Activated B cell treated with CpG ODN at 0.5 μM for 24 hours (primary cell): ENCODE data around the gene RAP1GAP2. TPM values are rescaled to one million over a fixed set of nuclear protein-coding genes. Genes with fewer than 3 reads are reported as not detected.
A peak's percentile ranks its signal among the peaks of the same experiment; 100 is the strongest.
"Not testable (repeated sequence)": the region's sequence is repeated elsewhere in the genome, so short reads cannot be mapped to it uniquely, and the experiment has no call there.

Experiments used
- ATAC-seq: fragments of 200-7000 bp; cut with Tn5 transposase; one replicate; pipeline ENCODE4 v1.10.0; 2021; ENCODE audit warnings: low read depth, mild to moderate bottlenecking, moderate library complexity
- CTCF ChIA-PET: fragments of 350-600 bp; sonication (Branson Sonifier 250); formaldehyde crosslinking; loops from one replicate; lab custom pipeline; 2021; ENCODE audit warnings: antibody characterized with exemption; lab: Charles Lee
- POLR2A ChIA-PET: fragments of 350-600 bp; sonication (Branson Sonifier 250); formaldehyde crosslinking; loops from one replicate; lab custom pipeline; 2021; ENCODE audit warnings: antibody characterized with exemption; lab: Charles Lee
- DNase-seq: peaks from one replicate; pipeline ENCODE4 v3.0.0; 2022
- H3K27ac Mint-ChIP-seq: one replicate; pipeline ENCODE4 v1.8.0; 2020; ENCODE audit warnings: mixed read lengths
- H3K27me3 Mint-ChIP-seq: one replicate; pipeline ENCODE4 v1.8.0; 2021; ENCODE audit warnings: mixed read lengths
- H3K36me3 Mint-ChIP-seq: one replicate; pipeline ENCODE4 v1.8.0; 2021; ENCODE audit warnings: low read depth, mixed read lengths
- H3K4me1 Mint-ChIP-seq: one replicate; pipeline ENCODE4 v1.8.0; 2021; ENCODE audit warnings: mixed read lengths
- H3K4me3 Mint-ChIP-seq: one replicate; pipeline ENCODE4 v1.8.0; 2020; ENCODE audit warnings: mild to moderate bottlenecking, mixed read lengths
- H3K9me3 Mint-ChIP-seq: one replicate; pipeline ENCODE4 v1.8.0; 2020; ENCODE audit warnings: mixed read lengths
- intact Hi-C: fragments of 100-400 bp; cut with micrococcal nuclease; formaldehyde crosslinking; loops from one replicate; pipeline ENCODE4 v1.15.1; 2024
- total RNA-seq: library from RNA; stranded (reverse); gene quantifications from 2 replicates; pipeline ENCODE4 v1.2.3, GENCODE V29; 2022
- TF ChIP-seq, protein P1 (sequence below): fragments of 200-600 bp; IDR thresholded peaks from one replicate; pipeline ENCODE4 v1.8.0; 2022; ENCODE audit warnings: antibody characterized with exemption, mild to moderate bottlenecking

RAP1GAP2 gene
- total RNA-seq, 1 donor from 2014 or later = 2.6 TPM

DNA sequence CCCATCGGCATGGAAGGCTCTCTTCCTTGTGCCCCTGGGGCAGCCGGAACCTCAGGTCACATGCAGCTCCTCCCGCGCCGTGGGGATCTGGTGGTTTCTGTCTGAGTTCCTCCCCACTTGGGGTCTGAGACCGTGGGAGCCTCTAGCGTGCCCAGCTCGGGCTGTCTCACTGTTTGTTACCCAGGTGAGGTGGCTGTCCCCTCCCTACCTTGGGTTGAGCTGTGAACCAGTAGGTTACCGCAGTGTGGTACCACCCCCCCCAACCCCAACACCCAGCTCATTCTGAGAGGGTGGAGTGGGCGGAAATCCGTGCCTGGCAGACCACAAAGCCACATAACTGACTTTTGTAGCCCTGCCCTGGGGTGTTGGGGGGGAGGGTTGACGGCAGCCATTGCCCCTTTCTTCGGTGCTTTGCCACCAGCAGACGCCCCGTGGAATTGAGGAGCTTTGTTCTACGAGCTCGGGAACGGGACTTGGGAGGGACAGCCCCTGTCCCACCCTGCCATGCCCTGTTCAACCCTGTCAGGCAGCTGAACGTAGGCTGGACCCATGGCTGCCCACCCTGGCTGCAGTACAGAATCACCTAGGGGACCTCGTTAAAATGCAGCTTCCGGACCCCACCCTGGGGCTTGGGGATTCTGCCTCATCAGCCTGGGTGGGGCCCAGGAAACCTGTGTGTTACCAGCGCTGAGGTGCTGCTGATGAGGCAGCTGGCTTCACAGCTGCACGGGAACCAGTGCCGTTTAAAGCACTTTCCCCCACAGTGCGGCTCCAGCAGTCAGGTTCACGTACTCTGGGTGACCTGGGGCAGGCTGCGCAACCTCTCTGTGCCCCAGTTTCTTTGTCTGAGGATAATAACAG lies 18.5 kb downstream of the RAP1GAP2 start:
- peak overlapping the region; percentile 64 for H3K4me3 Mint-ChIP-seq
- TF ChIP-seq, protein P1, sequence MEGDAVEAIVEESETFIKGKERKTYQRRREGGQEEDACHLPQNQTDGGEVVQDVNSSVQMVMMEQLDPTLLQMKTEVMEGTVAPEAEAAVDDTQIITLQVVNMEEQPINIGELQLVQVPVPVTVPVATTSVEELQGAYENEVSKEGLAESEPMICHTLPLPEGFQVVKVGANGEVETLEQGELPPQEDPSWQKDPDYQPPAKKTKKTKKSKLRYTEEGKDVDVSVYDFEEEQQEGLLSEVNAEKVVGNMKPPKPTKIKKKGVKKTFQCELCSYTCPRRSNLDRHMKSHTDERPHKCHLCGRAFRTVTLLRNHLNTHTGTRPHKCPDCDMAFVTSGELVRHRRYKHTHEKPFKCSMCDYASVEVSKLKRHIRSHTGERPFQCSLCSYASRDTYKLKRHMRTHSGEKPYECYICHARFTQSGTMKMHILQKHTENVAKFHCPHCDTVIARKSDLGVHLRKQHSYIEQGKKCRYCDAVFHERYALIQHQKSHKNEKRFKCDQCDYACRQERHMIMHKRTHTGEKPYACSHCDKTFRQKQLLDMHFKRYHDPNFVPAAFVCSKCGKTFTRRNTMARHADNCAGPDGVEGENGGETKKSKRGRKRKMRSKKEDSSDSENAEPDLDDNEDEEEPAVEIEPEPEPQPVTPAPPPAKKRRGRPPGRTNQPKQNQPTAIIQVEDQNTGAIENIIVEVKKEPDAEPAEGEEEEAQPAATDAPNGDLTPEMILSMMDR = no peak
- H3K27me3 Mint-ChIP-seq = no peaks in the 10 kb centered on the region
- peak; percentile 84 for ATAC-seq
- DNase-seq = peak; percentile 67
- peak overlapping the region; percentile 73 for H3K27ac Mint-ChIP-seq
- no peaks in the 10 kb centered on the region for H3K9me3 Mint-ChIP-seq
- POLR2A ChIA-PET = interaction anchor here (0.5 to 2.5 kb wide), 20 partner anchors 9 to 1514 kb away, joined by 3 to 51 read pairs (median 7); partner anchors contain the start of genes CYB5D2, RAP1GAP2 and ZZEF1
- H3K4me1 Mint-ChIP-seq = peaks cover 46% of the 10 kb centered on the region
- CTCF ChIA-PET = interaction anchor here (1.1 to 2.5 kb wide), 11 partner anchors 11 to 399 kb away, joined by 3 to 21 read pairs (median 7); partner anchors contain the start of gene RAP1GAP2
- intact Hi-C loops = loop anchor here (1.0 kb wide), 3 partner anchors 11 to 23 kb away; partner anchors contain the start of gene RAP1GAP2
- H3K36me3 Mint-ChIP-seq = no peaks in the 10 kb centered on the region

DNA sequence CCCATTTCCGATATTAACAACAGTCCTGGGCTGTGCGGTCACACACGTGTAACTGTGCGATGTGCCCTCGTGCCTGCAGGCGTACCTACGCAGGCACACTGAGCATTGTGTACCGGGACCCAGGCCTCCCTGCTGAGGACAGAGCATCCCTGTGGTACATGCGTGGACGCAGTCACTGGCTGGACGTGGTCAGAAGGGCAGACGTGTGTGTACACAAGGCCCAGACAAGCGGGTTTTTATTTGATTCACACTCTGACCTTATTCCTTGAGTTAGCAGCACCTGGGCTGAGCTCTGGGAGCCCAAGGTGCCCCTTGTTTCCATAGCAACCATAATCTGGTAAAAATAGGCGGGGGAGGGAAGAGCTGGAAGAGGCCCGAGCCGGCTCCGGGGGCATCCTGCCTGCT lies 19.5 kb downstream of the RAP1GAP2 start:
- peak overlapping the region; percentile 18 for H3K27ac Mint-ChIP-seq

DNA sequence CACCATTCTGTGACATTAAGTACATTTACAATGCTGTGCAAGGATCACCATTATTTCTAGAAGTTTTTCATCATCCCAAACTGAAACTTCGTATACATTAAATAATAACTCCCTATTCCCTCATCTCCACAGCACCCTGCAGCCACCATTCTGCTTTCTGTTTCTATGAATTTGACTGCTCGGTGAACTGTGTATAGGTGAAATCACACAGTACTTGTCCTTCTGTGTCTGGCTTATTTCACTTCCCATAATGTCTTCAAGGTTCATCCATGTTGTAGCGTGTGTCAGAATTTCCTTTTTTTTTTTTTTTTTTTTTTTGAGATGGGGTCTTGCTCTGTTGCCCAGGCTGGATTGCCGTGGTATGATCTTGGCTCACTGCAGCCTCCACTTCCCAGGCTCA lies 20.4 kb downstream of the RAP1GAP2 start:
- Mint-ChIP-seq H3K36me3 (no peaks in the 10 kb centered on the region), H3K9me3 (no peaks in the 10 kb centered on the region), H3K27ac (no peak overlapping the region), H3K4me1 (peaks cover 47% of the 10 kb centered on the region), H3K27me3 (no peaks in the 10 kb centered on the region), H3K4me3 (peak overlapping the region; percentile 41)
- ChIA-PET POLR2A (no interaction called here), CTCF (no interaction called here)
- intact Hi-C loops = no loop called here
- TF ChIP-seq, protein P1 = no peak
- DNase-seq (no peak), ATAC-seq (peak; percentile 13)

More for the DNA sequence above, 19.5 kb downstream of the RAP1GAP2 start:
- Mint-ChIP-seq H3K36me3 (no peaks in the 10 kb centered on the region), H3K4me1 (peaks cover 48% of the 10 kb centered on the region), H3K9me3 (no peaks in the 10 kb centered on the region), H3K4me3 (peak overlapping the region; percentile 38), H3K27me3 (no peaks in the 10 kb centered on the region)
- no peak for ATAC-seq
- CTCF ChIA-PET = interaction anchor here (1.6 to 2.5 kb wide), 4 partner anchors 21 to 400 kb away, joined by 3 to 21 read pairs (median 14); no protein-coding TSS in a partner anchor
- DNase-seq = no peak
- TF ChIP-seq, protein P1 = no peak
- POLR2A ChIA-PET = interaction anchor here (0.5 to 2.3 kb wide), 7 partner anchors 19 to 1098 kb away, joined by 3 to 51 read pairs (median 13); partner anchors contain the start of gene RAP1GAP2
- intact Hi-C loops = no loop called here

DNA sequence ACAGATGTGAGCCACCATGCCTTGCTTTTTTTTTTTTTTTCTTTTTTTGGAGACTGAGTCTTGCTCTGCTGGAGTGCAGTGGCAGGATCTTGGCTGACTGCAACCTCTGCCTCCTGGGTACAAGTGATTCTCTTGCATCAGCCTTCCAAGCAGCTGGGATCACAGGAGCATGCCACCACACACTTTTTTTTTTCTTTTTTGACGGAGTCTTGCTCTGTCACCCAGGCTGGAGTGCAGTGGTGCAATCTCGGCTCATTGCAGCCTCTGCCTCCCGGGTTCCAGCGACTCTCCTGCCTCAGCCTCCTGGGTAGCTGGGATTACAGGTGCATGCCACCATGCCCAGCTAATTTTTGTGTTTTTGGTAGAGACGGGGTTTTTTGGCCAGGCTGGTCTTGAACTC lies 23.1 kb downstream of the RAP1GAP2 start:
- H3K27ac Mint-ChIP-seq, CTCF ChIA-PET, DNase-seq, H3K36me3 Mint-ChIP-seq, H3K27me3 Mint-ChIP-seq, ATAC-seq, H3K9me3 Mint-ChIP-seq, intact Hi-C loops, H3K4me3 Mint-ChIP-seq: not testable (repeated sequence)
- POLR2A ChIA-PET = interaction anchor here (0.6 kb wide), 1 partner anchor 29 kb away, joined by 3 read pairs; no protein-coding TSS in a partner anchor
- peaks cover 54% of the 10 kb centered on the region for H3K4me1 Mint-ChIP-seq

DNA sequence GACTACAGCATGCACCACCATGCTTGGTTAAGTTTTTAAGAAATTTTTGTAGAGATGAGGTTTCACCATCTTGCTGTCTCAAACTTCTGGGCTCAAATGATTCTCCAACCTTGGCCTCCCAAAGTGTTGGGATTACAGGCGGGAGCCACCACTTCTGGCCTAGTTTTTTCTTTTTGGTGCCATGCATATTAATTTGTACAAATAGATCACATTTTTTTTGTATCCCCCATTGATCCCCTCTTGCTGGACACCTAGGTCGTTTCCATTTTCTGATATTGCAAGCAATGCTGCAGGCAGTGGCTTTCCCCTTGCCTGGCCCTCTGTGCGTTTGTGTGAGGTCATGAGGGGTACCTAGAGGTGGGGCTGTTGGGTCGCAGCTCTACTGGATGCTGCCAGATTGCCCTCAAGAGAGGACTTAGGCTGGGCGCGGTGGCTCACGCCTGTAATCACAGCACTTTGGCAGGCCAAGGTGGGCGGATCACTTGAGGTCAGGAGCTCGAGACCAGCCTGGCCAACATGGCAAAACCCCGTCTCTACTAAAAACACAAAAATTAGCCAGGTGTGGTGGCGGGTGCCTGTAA lies 23.8 kb downstream of the RAP1GAP2 start:
- ATAC-seq (no peak), DNase-seq (no peak)
- Mint-ChIP-seq H3K4me1 (peaks cover 54% of the 10 kb centered on the region), H3K27me3 (no peaks in the 10 kb centered on the region), H3K4me3 (no peak overlapping the region), H3K36me3 (no peaks in the 10 kb centered on the region), H3K9me3 (no peaks in the 10 kb centered on the region), H3K27ac (no peak overlapping the region)
- CTCF ChIA-PET = no interaction called here
- POLR2A ChIA-PET = no interaction called here
- intact Hi-C loops = loop anchor here (10.0 kb wide), 1 partner anchor 105 kb away; the partner anchor contains the start of gene CLUH
- TF ChIP-seq, protein P1 = no peak
